Thyroid gland (tissue), 4 donors: ENCODE data around the gene BRAF. TPM values are rescaled to one million over a fixed set of nuclear protein-coding genes. Genes with fewer than 3 reads are reported as not detected.

Source experiments
- DNase-seq, 2 donors: peaks; one replicate each; pipeline ENCODE4 v3.0.0-alpha.2; 2019
- H3K27ac ChIP-seq, 3 donors: fragments of 200-600 bp; sonication (generic); 1 replicate in 2 of 3; 2 replicates in 1 of 3; pipeline ENCODE4 v1.5.1; 2016 to 2019; ENCODE audit warnings: mild to moderate bottlenecking in 1 of 3, moderate library complexity in 1 of 3
- H3K27me3 ChIP-seq: fragments of 200-600 bp; sonication (generic); one replicate; pipeline ENCODE4 v1.5.1; 2019
- H3K36me3 ChIP-seq, 2 donors: fragments of 200-600 bp; sonication (generic); one replicate each; pipeline ENCODE4 v1.5.1; 2016 to 2019
- H3K4me1 ChIP-seq, 2 donors: fragments of 200-600 bp; sonication (generic); one replicate each; pipeline ENCODE4 v1.5.1; 2017 to 2019
- H3K4me3 ChIP-seq, 3 donors: fragments of 200-600 bp; sonication (generic); replicated peaks in 1 of 3; 1 replicate in 2 of 3; 2 replicates in 1 of 3; pipeline ENCODE4 v1.5.1; 2016; ENCODE audit warnings: mild to moderate bottlenecking in 1 of 3
- H3K9me3 ChIP-seq: fragments of 200-600 bp; sonication (generic); one replicate; pipeline ENCODE4 v1.5.1; 2017
- CTCF ChIP-seq, 6 experiments: fragments of 200-600 bp in 3 of 6; fragments of 450-650 bp in 3 of 6; sonication (generic) in 3 of 6; IDR thresholded peaks; one replicate each; pipeline ENCODE4 v1.5.1; 2016 to 2019; ENCODE audit warnings: antibody characterized with exemption in 6 of 6, mild to moderate bottlenecking in 2 of 6, inconsistent platforms in 1 of 6, moderate library complexity in 1 of 6
- POLR2A ChIP-seq, 2 donors: fragments of 450-650 bp; IDR thresholded peaks; one replicate each; pipeline ENCODE4 v1.6.1; 2017; ENCODE audit warnings: antibody characterized with exemption in 2 of 2, mild to moderate bottlenecking in 2 of 2, moderate library complexity in 1 of 2
- WGBS, 2 donors: methylation state at CpG; one replicate each; pipeline ENCODE4 v1.1.5; 2017; 5-methylcytosine and 5-hydroxymethylcytosine counted together
- intact Hi-C: fragments of 100-400 bp; cut with DNase I; formaldehyde crosslinking; loops from one replicate; pipeline ENCODE4 v1.15.1; 2023
- total RNA-seq, 4 donors: library from RNA; depleted of rRNA; stranded (reverse); fragments of >200 nt; gene quantifications; one replicate each; pipeline ENCODE4 v1.2.3, GENCODE V29; 2016

The BRAF gene
- total RNA-seq, 4 donors from 2014 or later = 71.5 to 135 (median 102) TPM

- H3K36me3 ChIP-seq = peaks cover 6 to 11% of the 10 kb centered on the region in 2 donors
- no peak for DNase-seq
These were observed 243.0 kb downstream of the BRAF start for GRCh38 chr7:140681766-140682165.

GRCh38 chr7:140680886-140681285 lies 243.8 kb downstream of the BRAF start:
- Histone ChIP-seq H3K27ac (no peak overlapping the region), H3K4me1 (peaks cover 0 to under 1% of the 10 kb centered on the region in 2 donors), H3K27me3 (no peaks in the 10 kb centered on the region), H3K36me3 (peaks cover 6 to 11% of the 10 kb centered on the region in 2 donors), H3K4me3 (no peak overlapping the region), H3K9me3 (no peaks in the 10 kb centered on the region)
- 91 to 94% methylated on average over 7 of the region's 7 CpGs for WGBS, 2 donors
- DNase-seq = no peak
- TF ChIP-seq CTCF (IDR thresholded peaks at IDR 0.05) (no peak), POLR2A (IDR thresholded peaks at IDR 0.05) (no peak)
- intact Hi-C loops = no loop called here

More at GRCh38 chr7:140681766-140682165, 243.0 kb downstream of the BRAF start:
- H3K27ac ChIP-seq = no peak overlapping the region
- H3K9me3 ChIP-seq = no peaks in the 10 kb centered on the region
- H3K27me3 ChIP-seq = no peaks in the 10 kb centered on the region
- WGBS, 2 donors = 87 to 88% methylated on average over 3 of the region's 3 CpGs
- TF ChIP-seq CTCF (IDR thresholded peaks at IDR 0.05) (no peak), POLR2A (IDR thresholded peaks at IDR 0.05) (no peak)
- intact Hi-C loops = no loop called here
- no peaks in the 10 kb centered on the region for H3K4me1 ChIP-seq
- H3K4me3 ChIP-seq = no peak overlapping the region

GRCh38 chr7:140679186-140679585 lies 245.5 kb downstream of the BRAF start:
- TF ChIP-seq CTCF (IDR thresholded peaks at IDR 0.05) (no peak), POLR2A (IDR thresholded peaks at IDR 0.05) (no peak)
- Histone ChIP-seq H3K27ac (no peak overlapping the region), H3K4me3 (no peak overlapping the region), H3K36me3 (peaks cover 6 to 11% of the 10 kb centered on the region in 2 donors), H3K4me1 (peaks cover 16 to 17% of the 10 kb centered on the region in 2 donors), H3K27me3 (no peaks in the 10 kb centered on the region), H3K9me3 (no peaks in the 10 kb centered on the region)
- DNase-seq = no peak
- 92 to 94% methylated on average over 9 of the region's 9 CpGs for WGBS, 2 donors
- intact Hi-C loops = loop anchor here (10.0 kb wide), 1 partner anchor 336 kb away; the partner anchor contains the start of gene MRPS33

GRCh38 chr7:140678816-140679130 lies 246.0 kb downstream of the BRAF start:
- no peak for DNase-seq
- intact Hi-C loops = loop anchor here (10.0 kb wide), 1 partner anchor 336 kb away; the partner anchor contains the start of gene MRPS33
- H3K4me1 ChIP-seq = peaks cover 21% of the 10 kb centered on the region in 2 donors
- no peaks in the 10 kb centered on the region for H3K27me3 ChIP-seq
- WGBS, 2 donors = 97% methylated on average over 6 to 7 of the region's 7 CpGs
- no peak overlapping the region for H3K4me3 ChIP-seq
- H3K9me3 ChIP-seq = no peaks in the 10 kb centered on the region
- no peak for TF ChIP-seq CTCF (IDR thresholded peaks at IDR 0.05)
- no peak for TF ChIP-seq POLR2A (IDR thresholded peaks at IDR 0.05)
- no peak overlapping the region for H3K27ac ChIP-seq
- peaks cover 6 to 11% of the 10 kb centered on the region in 2 donors for H3K36me3 ChIP-seq

- Histone ChIP-seq H3K27me3 (no peaks in the 10 kb centered on the region), H3K27ac (no peak overlapping the region), H3K36me3 (peaks cover 6 to 11% of the 10 kb centered on the region in 2 donors), H3K4me1 (peaks cover 23 to 24% of the 10 kb centered on the region in 2 donors), H3K9me3 (no peaks in the 10 kb centered on the region), H3K4me3 (no peak overlapping the region)
- TF ChIP-seq CTCF (IDR thresholded peaks at IDR 0.05) = no peak
- TF ChIP-seq POLR2A (IDR thresholded peaks at IDR 0.05) = no peak
- DNase-seq = no peak
- intact Hi-C loops = loop anchor here (10.0 kb wide), 1 partner anchor 337 kb away; the partner anchor contains the start of gene MRPS33
- WGBS, 2 donors = 94 to 95% methylated on average over 20 of the region's 20 CpGs
These were observed 246.5 kb downstream of the BRAF start for GRCh38 chr7:140678081-140678815.
